ENCODE data around the gene CACNA1D.

CACNA1D gene

GRCh38 chr3:53846851-53847155 is 352.4 kb downstream of the CACNA1D start:
- H3K27ac ChIP-seq, result no peak overlapping the region
- DNase-seq (ENCODE audit: low read depth, low spot score), result no peak

DNA sequence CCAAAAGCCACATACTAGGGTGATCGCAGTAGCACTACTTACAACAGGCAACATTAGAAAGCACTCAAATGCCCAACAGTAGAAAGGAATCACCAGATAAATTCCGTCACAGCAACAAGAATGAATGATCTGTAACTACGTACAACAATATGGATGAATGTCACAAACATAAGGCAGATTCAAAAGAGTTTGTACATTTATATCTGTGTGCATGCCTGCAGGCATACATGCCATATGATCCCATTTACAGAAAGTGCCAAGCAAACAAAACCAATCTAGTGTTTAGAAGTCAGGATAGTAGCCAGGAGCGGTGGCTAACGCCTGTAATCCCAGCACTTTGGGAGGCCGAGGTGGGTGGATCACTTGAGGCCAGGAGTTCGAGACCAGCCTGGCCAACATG is 355.5 kb downstream of the CACNA1D start:
- no peak overlapping the region for H3K27ac ChIP-seq
- DNase-seq (ENCODE audit: low read depth, low spot score), result no peak

DNA sequence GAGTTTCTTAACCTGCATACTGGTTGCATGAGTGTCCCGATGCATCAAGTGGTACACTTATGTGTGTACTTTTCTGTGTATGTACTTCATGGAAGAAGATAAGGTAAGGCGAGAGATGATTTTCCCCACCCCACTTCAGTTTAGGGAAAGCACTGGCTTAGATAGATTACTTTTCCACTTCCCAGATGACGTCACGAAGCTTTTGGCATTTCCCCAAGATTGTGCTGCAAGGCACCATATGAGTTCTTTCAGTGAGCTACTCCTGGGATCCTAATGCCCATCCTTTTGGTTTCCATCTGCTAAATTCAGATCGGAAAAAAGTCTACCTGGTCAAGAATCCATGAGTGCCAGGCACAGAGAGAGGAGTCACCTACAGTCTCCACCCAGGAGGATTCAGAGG is 356.5 kb downstream of the CACNA1D start:
- DNase-seq (ENCODE audit: low read depth, low spot score), result no peak
- H3K27ac ChIP-seq, result no peak overlapping the region

DNA sequence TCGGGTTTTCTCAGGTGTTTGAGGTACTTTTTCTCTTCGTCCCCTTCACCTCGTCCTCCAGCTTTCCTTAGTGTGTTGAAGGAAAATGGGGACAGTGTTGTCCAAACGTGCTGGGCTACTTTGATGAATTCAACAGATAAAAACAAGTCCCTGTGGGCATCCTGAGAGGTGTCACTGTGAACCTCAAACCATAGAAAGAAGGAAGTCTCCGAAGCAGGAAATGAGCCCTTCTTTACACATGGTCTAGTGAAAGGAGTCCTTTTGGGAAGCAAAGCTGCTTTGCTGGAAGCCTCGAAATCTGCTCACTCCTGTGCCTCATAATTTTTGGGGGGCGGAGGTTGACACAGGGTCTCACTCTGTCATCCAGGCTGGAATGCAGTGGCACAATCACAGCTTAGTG is 362.6 kb downstream of the CACNA1D start:
- no peak for DNase-seq (ENCODE audit: low read depth, low spot score)
- no peak overlapping the region for H3K27ac ChIP-seq

DNA sequence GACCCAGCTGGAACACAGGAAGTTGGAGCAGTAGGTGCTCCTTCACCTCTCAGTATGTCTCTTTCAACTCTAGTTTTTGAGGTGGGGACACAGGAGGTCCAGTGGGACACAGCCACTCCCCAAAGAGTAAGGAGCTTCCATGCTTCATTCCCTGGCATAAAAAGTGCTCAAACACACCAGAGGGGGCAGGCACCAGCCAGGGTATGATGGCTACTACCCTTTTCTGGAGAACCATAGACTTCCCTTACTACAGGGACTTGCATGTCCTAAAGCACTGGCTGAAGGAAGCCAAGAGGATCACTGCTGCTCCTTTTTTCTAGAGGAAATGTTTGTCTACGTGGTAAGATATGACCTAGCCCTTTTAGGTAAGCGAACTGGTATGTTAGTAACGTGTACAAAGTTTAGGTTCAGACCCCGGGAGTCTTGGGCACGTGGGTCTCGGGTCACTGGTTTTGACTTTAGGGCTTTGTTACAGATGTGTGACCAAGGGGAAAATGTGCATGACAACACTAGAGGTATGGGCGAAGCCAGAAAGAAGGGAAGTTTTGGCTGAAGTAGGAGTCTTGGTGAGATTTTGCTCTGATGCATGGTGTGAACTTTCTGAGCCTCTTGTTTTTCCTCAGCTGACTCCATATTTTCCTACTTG is 363.8 kb downstream of the CACNA1D start:
- no peak overlapping the region for H3K27ac ChIP-seq
- DNase-seq (ENCODE audit: low read depth, low spot score), result no peak

GRCh38 chr3:53859178-53859577 is 364.8 kb downstream of the CACNA1D start:
- no peak overlapping the region for H3K27ac ChIP-seq
- no peak for DNase-seq (ENCODE audit: low read depth, low spot score)

- DNase-seq (ENCODE audit: low read depth, low spot score), result no peak
- no peak overlapping the region for H3K27ac ChIP-seq
These were observed 365.8 kb downstream of the CACNA1D start for GRCh38 chr3:53860196-53860595.

GRCh38 chr3:53862241-53862640 is 367.8 kb downstream of the CACNA1D start:
- H3K27ac ChIP-seq, result no peak overlapping the region
- DNase-seq (ENCODE audit: low read depth, low spot score), result no peak

GRCh38 chr3:53863145-53863544 is 368.7 kb downstream of the CACNA1D start:
- no peak for DNase-seq (ENCODE audit: low read depth, low spot score)
- no peak overlapping the region for H3K27ac ChIP-seq
